Testis (tissue), 2 donors: Measurements from ENCODE around the gene USP20.

Experiments
- POLR2A ChIP-seq: fragments of 450-650 bp; IDR thresholded peaks from one replicate; pipeline ENCODE4 v1.6.1; 2017; ENCODE audit warnings: antibody characterized with exemption, mild to moderate bottlenecking, moderate library complexity
- TF ChIP-seq, protein P1 (sequence below), 3 experiments: fragments of 450-650 bp in 2 of 3; fragments of 200-600 bp in 1 of 3; sonication (generic) in 1 of 3; IDR thresholded peaks; one replicate each; pipeline ENCODE4 v1.5.1; 2016 to 2019; ENCODE audit warnings: antibody characterized with exemption in 3 of 3, mild to moderate bottlenecking in 2 of 3, moderate library complexity in 1 of 3

DNA sequence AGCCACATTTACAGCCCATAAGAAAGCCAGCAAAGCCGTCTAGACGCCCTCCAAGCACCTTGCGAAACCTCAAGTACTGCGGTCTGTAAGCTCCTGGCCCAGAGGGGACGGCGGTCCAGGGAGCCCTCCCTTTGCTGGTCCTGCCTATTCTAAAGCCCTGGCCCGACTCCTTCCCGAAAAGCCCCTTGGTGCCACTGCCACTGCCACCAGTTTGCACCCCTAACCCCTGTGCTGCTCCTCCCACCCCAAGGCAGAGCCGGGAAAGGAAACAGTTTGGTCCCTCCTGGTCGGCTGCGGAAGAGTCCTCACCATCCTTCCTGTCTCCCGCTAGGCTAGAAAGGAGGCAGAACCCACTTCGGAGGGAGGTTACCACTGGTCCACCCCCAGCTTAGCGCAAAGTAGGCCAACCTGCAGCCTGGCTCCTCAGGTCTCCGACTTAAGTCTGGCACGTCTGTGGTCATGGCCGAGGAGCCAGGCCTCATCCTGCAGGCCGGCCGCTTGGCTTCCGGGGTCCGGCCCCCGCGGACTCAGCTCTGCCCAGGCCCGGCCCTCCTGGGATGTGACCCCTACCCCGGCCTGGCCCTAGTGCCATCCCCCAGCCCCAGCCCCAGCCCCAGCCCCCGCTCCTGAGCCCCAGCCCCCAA, 12.2 kb upstream of the USP20 start:
- TF ChIP-seq, protein P1, sequence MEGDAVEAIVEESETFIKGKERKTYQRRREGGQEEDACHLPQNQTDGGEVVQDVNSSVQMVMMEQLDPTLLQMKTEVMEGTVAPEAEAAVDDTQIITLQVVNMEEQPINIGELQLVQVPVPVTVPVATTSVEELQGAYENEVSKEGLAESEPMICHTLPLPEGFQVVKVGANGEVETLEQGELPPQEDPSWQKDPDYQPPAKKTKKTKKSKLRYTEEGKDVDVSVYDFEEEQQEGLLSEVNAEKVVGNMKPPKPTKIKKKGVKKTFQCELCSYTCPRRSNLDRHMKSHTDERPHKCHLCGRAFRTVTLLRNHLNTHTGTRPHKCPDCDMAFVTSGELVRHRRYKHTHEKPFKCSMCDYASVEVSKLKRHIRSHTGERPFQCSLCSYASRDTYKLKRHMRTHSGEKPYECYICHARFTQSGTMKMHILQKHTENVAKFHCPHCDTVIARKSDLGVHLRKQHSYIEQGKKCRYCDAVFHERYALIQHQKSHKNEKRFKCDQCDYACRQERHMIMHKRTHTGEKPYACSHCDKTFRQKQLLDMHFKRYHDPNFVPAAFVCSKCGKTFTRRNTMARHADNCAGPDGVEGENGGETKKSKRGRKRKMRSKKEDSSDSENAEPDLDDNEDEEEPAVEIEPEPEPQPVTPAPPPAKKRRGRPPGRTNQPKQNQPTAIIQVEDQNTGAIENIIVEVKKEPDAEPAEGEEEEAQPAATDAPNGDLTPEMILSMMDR (IDR thresholded peaks at IDR 0.05): no peak
- TF ChIP-seq POLR2A: no peak
